ENCODE data around the gene ARID4A. TPM values are rescaled to one million over a fixed set of nuclear protein-coding genes. Genes with fewer than 3 reads are reported as not detected.
A peak's percentile ranks its signal among the peaks of the same experiment; 100 is the strongest.

Gene ARID4A
- total RNA-seq, 5 donors from 2014 or later (not counting 1 experiment from before 2014, with no cell fraction given), result 51.2 to 70.1 (median 57.6) TPM

DNA sequence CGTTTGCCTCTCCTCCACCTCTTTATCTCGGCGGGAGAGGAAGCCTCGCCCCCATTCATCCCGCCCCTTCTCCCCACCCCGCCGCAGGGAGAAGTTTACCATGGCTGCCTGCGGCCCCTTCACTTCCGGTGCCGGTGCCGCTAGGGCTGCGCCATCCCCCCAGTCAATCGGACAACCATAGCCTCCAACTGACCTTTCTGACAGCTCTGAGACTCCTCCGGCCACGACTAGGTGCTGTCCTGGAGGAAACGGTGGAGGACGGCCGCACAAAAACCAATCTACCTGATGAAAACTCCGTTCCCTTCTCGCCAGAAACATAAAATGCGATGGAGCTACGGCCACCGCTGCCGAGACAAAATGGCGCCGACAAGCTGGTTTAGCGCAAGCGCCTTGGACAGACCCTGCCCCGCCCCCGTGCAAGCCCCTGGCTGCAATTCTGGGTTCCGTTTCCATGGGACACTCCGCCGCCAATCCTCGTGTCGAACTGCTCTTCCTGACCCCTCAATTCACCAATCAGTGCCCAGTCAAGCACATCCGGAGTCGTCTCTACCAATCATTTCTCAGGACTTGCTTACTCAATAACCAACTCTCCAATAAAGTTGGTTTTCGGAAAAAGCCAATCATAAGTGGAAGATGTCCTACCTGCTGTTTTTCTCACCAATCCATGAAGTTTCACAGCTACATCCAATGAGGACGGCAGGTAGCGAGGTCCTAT, 436 bp upstream of the ARID4A start:
- no peaks in the 10 kb centered on the region for H3K9me3 Mint-ChIP-seq
- Histone ChIP-seq H3K36me3 (ENCODE audit: control insufficient read depth in 2 of 2, extremely low read depth in 1 of 2, insufficient read depth in 1 of 2, low read length in 1 of 2) (peaks cover 0 to 33% of the 10 kb centered on the region in 2 donors), H3K9me3 (no peaks in the 10 kb centered on the region), H3K27ac (ENCODE audit: low read length) (peak overlapping the region; percentile 99), H3K4me1 (ENCODE audit: control insufficient read depth in 1 of 2, extremely low read depth in 1 of 2, insufficient read depth in 2 of 2, low read length in 2 of 2) (peaks cover 29 to 34% of the 10 kb centered on the region in 2 experiments), H3K4me3 (ENCODE audit: control insufficient read depth in 1 of 2, extremely low read depth in 1 of 2, low read length in 1 of 2) (peak overlapping the region; percentile 87 to 98), H3K27me3 (replicated peaks in 1 of 2; ENCODE audit: control insufficient read depth in 2 of 2, extremely low read depth in 1 of 2, insufficient read depth in 2 of 2, low read length in 1 of 2) (no peaks in the 10 kb centered on the region)
- H3K27ac Mint-ChIP-seq, result no peak overlapping the region
- H3K36me3 Mint-ChIP-seq, result peaks cover 23% of the 10 kb centered on the region
- WGBS (ENCODE audit: insufficient coverage), result under 1% methylated on average over 38 of the region's 40 CpGs
- DNase-seq (peak; percentile 92 to 100 (median 99)), ATAC-seq (replicated peaks in 1 of 4) (peak; percentile 84 to 86 (median 86))
- H3K4me1 Mint-ChIP-seq, result peaks cover 46 to 64% (median 63%) of the 10 kb centered on the region in 3 donors
- H3K4me3 Mint-ChIP-seq, result no peak overlapping the region
- ChIA-PET CTCF (interaction anchor here (0.6 to 1.7 kb wide), 16 partner anchors 10 to 1951 kb away, joined by 3 to 13 read pairs (median 5); partner anchors contain the start of genes KIAA0586 (in 1 of the 2), PSMA3 (in 1 of the 2), TIMM9 (in 1 of the 2) and TOMM20L (in 1 of the 2)), POLR2A (interaction anchor here (0.6 to 2.5 kb wide), 33 partner anchors 9 to 1670 kb away, joined by 3 to 32 read pairs (median 4); partner anchors contain the start of genes PSMA3 (in 2 of the 2), ACTR10 (in 1 of the 2), JKAMP (in 1 of the 2) and KIAA0586 (in 1 of the 2))
- H3K27me3 Mint-ChIP-seq, result no peaks in the 10 kb centered on the region

DNA sequence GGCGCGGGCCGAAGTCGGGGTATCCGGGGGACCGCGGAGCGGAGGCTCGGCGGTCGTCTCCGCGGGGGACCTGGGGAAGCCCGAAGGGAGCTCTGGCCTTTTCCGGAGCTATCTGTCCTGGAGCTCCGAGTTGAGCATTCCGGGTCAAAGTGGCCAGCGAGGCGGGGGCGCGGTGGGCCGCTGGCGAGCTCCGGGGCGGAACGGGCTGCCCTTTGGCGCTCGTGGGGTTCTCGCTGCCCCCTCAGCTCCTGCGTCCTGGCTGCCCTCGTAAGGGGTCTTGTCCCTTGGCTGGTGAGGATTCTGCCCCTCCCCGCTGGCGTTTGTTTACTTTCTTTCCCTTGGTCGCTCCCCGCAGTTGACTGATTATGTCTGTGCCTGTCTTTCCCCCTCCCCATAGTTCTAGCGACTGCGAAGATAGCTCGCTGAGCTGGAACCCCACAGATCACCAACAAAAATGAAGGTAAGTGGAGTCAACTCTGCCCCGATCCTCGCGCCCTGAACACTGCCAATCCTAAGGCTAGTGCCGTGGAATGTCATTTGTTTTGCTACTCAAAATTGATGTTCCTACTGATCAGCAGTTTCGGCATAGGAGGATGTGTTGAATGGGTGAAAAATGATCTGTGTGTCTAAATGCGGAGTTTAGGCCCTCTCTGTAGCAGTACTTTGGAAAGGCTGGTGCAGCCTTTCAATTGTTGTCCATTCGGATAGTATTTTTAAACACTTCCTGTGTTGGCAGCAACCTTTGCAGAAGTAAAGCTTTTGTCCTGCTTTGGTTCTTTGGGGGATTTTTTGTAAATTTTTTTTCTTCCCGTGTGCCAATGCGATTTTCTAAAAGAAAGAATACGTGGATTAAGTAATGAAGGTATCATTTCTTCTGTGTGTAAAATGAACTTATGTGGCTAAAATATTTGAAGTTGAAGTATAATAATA, 1.3 kb downstream of the ARID4A start:
- Mint-ChIP-seq H3K4me1 (peaks cover 42 to 60% (median 59%) of the 10 kb centered on the region in 3 donors), H3K27me3 (no peaks in the 10 kb centered on the region), H3K9me3 (no peaks in the 10 kb centered on the region), H3K36me3 (peaks cover 16% of the 10 kb centered on the region), H3K27ac (peak overlapping the region; percentile 86 to 97), H3K4me3 (peak overlapping the region; percentile 97 to 99 (median 99))
- Histone ChIP-seq H3K27ac (ENCODE audit: low read length) (peak overlapping the region; percentile 44), H3K36me3 (ENCODE audit: control insufficient read depth in 2 of 2, extremely low read depth in 1 of 2, insufficient read depth in 1 of 2, low read length in 1 of 2) (peaks cover 0 to 31% of the 10 kb centered on the region in 2 donors), H3K4me1 (ENCODE audit: control insufficient read depth in 1 of 2, extremely low read depth in 1 of 2, insufficient read depth in 2 of 2, low read length in 2 of 2) (peaks cover 24 to 29% of the 10 kb centered on the region in 2 experiments), H3K9me3 (no peaks in the 10 kb centered on the region), H3K4me3 (ENCODE audit: control insufficient read depth in 1 of 2, extremely low read depth in 1 of 2, low read length in 1 of 2) (peak overlapping the region; percentile 84 to 87), H3K27me3 (replicated peaks in 1 of 2; ENCODE audit: control insufficient read depth in 2 of 2, extremely low read depth in 1 of 2, insufficient read depth in 2 of 2, low read length in 1 of 2) (no peaks in the 10 kb centered on the region)
- ChIA-PET CTCF (interaction anchor here (0.6 to 0.7 kb wide), 2 partner anchors 8 to 1867 kb away, joined by 3 read pairs; no protein-coding TSS in a partner anchor), POLR2A (interaction anchor here (0.6 to 2.5 kb wide), 6 partner anchors 13 to 299 kb away, joined by 3 to 8 read pairs (median 4); no protein-coding TSS in a partner anchor)
- peak in 3 of 35 experiments; percentile 2 to 23 (median 5) for DNase-seq
- no peak for ATAC-seq (replicated peaks in 1 of 4)
- under 1% methylated on average over 39 of the region's 48 CpGs for WGBS (ENCODE audit: insufficient coverage)

DNA sequence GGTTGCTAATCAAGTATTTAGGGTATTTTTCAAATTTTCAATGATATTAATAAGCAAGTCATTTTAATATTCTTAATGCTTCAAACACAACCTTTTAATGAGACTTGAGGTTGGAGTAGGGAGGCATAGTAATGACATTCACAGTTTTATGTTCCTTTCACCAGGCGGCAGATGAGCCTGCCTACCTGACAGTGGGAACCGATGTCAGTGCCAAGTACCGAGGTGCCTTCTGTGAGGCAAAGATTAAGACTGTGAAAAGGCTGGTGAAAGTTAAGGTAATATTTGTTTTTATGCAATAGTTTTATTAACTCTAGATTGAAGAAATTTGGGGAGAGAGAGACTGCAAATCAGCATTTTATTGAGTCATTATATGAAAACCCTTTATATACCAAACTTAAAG, 3.1 kb downstream of the ARID4A start:
- H3K27ac Mint-ChIP-seq, result no peak overlapping the region
- Histone ChIP-seq H3K36me3 (ENCODE audit: control insufficient read depth in 2 of 2, extremely low read depth in 1 of 2, insufficient read depth in 1 of 2, low read length in 1 of 2) (peaks cover 0 to 43% of the 10 kb centered on the region in 2 donors), H3K9me3 (no peaks in the 10 kb centered on the region), H3K4me3 (ENCODE audit: control insufficient read depth in 1 of 2, extremely low read depth in 1 of 2, low read length in 1 of 2) (no peak overlapping the region), H3K4me1 (ENCODE audit: control insufficient read depth in 1 of 2, extremely low read depth in 1 of 2, insufficient read depth in 2 of 2, low read length in 2 of 2) (peaks cover 14 to 17% of the 10 kb centered on the region in 2 experiments), H3K27me3 (replicated peaks in 1 of 2; ENCODE audit: control insufficient read depth in 2 of 2, extremely low read depth in 1 of 2, insufficient read depth in 2 of 2, low read length in 1 of 2) (no peaks in the 10 kb centered on the region), H3K27ac (ENCODE audit: low read length) (no peak overlapping the region)
- POLR2A ChIA-PET, result no interaction called here
- no peaks in the 10 kb centered on the region for H3K9me3 Mint-ChIP-seq
- H3K4me3 Mint-ChIP-seq, result no peak overlapping the region
- H3K4me1 Mint-ChIP-seq, result peaks cover 34 to 54% (median 53%) of the 10 kb centered on the region in 3 donors
- CTCF ChIA-PET, result no interaction called here
- ATAC-seq (replicated peaks in 1 of 4) (no peak), DNase-seq (no peak)
- WGBS (ENCODE audit: insufficient coverage), result 100% methylated on average over 3 of the region's 3 CpGs
- no peaks in the 10 kb centered on the region for H3K27me3 Mint-ChIP-seq
- H3K36me3 Mint-ChIP-seq, result peaks cover 17% of the 10 kb centered on the region

DNA sequence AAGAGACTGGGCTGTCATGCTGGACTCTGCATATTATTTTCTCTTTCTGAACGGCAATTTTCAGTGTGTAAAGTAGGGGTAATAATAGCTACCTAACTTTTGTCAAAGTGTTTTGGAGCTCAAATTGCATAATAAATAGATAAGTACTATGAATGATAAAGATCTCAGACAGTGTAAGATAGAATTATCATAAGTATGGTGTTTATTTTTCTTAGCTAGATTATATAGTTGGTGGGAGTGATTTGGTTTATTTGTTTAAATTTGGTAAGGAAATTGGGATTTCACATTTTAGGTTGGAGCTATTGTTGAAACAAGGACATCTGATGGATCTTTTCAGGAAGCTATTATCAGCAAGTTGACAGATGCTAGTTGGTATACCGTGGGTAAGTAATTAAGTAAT, 7.4 kb downstream of the ARID4A start:
- Histone ChIP-seq H3K4me3 (ENCODE audit: control insufficient read depth in 1 of 2, extremely low read depth in 1 of 2, low read length in 1 of 2) (no peak overlapping the region), H3K9me3 (no peaks in the 10 kb centered on the region), H3K27me3 (replicated peaks in 1 of 2; ENCODE audit: control insufficient read depth in 2 of 2, extremely low read depth in 1 of 2, insufficient read depth in 2 of 2, low read length in 1 of 2) (no peaks in the 10 kb centered on the region), H3K27ac (ENCODE audit: low read length) (no peak overlapping the region), H3K36me3 (ENCODE audit: control insufficient read depth in 2 of 2, extremely low read depth in 1 of 2, insufficient read depth in 1 of 2, low read length in 1 of 2) (peaks cover 0 to 56% of the 10 kb centered on the region in 2 donors), H3K4me1 (ENCODE audit: control insufficient read depth in 1 of 2, extremely low read depth in 1 of 2, insufficient read depth in 2 of 2, low read length in 2 of 2) (peaks cover 0 to 10% of the 10 kb centered on the region in 2 experiments)
- ATAC-seq (replicated peaks in 1 of 4) (no peak), DNase-seq (no peak)
- peaks cover 28% of the 10 kb centered on the region for H3K36me3 Mint-ChIP-seq
- no peak overlapping the region for H3K27ac Mint-ChIP-seq
- H3K4me3 Mint-ChIP-seq, result no peak overlapping the region
- ChIA-PET CTCF (interaction anchor here in 1 of 2 donors (0.9 kb wide), 1 partner anchor 33 kb away, joined by 3 read pairs; no protein-coding TSS in a partner anchor), POLR2A (interaction anchor here in 1 of 2 donors (0.7 to 1.0 kb wide), 2 partner anchors 30 to 61 kb away, joined by 3 to 5 read pairs; partner anchors contain the start of gene PSMA3)
- no peaks in the 10 kb centered on the region for H3K27me3 Mint-ChIP-seq
- no peaks in the 10 kb centered on the region for H3K9me3 Mint-ChIP-seq
- WGBS (ENCODE audit: insufficient coverage), result no CpG with 5 or more reads among the region's 2 CpGs
- peaks cover 49 to 61% (median 51%) of the 10 kb centered on the region in 3 donors for H3K4me1 Mint-ChIP-seq

DNA sequence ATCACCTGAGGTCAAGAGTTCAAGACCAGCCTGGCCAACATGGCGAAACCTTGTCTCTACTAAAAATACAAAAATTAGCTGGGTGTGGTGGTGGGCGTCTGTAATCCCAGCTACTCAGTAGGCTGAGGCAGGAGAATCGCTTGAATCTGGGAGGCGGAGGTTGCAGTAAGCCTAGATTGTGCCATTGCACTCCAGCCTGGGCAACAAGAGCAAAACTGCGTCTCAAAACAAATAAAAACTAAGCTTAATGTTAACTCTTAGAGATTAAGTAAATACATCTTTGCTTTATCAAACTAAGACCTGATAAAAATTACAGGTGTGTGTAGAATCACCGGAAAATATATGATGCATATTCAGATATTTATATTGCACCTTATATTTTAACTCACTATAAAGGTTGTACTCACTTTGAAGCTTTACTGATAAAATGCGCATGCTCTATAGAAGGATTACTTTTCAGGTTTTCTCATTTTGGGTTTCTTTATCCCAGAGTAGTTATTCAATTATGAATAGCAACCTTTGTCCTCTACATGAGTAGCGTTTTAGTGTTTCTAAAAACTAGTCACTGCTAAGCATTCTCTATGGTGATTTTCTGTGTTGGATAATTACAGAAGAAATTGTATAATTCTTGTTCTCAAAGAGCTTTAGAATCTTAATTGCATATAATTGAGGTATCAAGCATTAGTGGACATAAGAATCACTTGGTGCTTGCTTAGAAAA, 9.4 kb downstream of the ARID4A start:
- Mint-ChIP-seq H3K4me3 (no peak overlapping the region), H3K36me3 (peaks cover 32% of the 10 kb centered on the region), H3K27ac (no peak overlapping the region), H3K9me3 (no peaks in the 10 kb centered on the region), H3K27me3 (no peaks in the 10 kb centered on the region), H3K4me1 (peaks cover 38 to 49% (median 42%) of the 10 kb centered on the region in 3 donors)
- POLR2A ChIA-PET, result interaction anchor here in 1 of 2 donors (0.6 to 1.2 kb wide), 4 partner anchors 10 to 114 kb away, joined by 3 to 8 read pairs (median 4); partner anchors contain the start of gene ARID4A
- Histone ChIP-seq H3K27me3 (replicated peaks in 1 of 2; ENCODE audit: control insufficient read depth in 2 of 2, extremely low read depth in 1 of 2, insufficient read depth in 2 of 2, low read length in 1 of 2) (no peaks in the 10 kb centered on the region), H3K27ac (ENCODE audit: low read length) (no peak overlapping the region), H3K36me3 (ENCODE audit: control insufficient read depth in 2 of 2, extremely low read depth in 1 of 2, insufficient read depth in 1 of 2, low read length in 1 of 2) (peaks cover 0 to 51% of the 10 kb centered on the region in 2 donors), H3K4me3 (ENCODE audit: control insufficient read depth in 1 of 2, extremely low read depth in 1 of 2, low read length in 1 of 2) (no peak overlapping the region), H3K4me1 (ENCODE audit: control insufficient read depth in 1 of 2, extremely low read depth in 1 of 2, insufficient read depth in 2 of 2, low read length in 2 of 2) (peaks cover 0 to 3% of the 10 kb centered on the region in 2 experiments), H3K9me3 (no peaks in the 10 kb centered on the region)
- ATAC-seq (replicated peaks in 1 of 4) (no peak), DNase-seq (no peak)
- no CpG with 5 or more reads among the region's 8 CpGs for WGBS (ENCODE audit: insufficient coverage)
- CTCF ChIA-PET, result interaction anchor here in 1 of 2 donors (1.7 kb wide), 1 partner anchor 10 kb away, joined by 8 read pairs; the partner anchor contains the start of gene ARID4A
